ENCODE measurements around the gene EFCAB8.
"Not testable (repeated sequence)": the region's sequence is repeated elsewhere in the genome, so short reads cannot be mapped to it uniquely, and the experiment has no call there.

EFCAB8 gene

DNA sequence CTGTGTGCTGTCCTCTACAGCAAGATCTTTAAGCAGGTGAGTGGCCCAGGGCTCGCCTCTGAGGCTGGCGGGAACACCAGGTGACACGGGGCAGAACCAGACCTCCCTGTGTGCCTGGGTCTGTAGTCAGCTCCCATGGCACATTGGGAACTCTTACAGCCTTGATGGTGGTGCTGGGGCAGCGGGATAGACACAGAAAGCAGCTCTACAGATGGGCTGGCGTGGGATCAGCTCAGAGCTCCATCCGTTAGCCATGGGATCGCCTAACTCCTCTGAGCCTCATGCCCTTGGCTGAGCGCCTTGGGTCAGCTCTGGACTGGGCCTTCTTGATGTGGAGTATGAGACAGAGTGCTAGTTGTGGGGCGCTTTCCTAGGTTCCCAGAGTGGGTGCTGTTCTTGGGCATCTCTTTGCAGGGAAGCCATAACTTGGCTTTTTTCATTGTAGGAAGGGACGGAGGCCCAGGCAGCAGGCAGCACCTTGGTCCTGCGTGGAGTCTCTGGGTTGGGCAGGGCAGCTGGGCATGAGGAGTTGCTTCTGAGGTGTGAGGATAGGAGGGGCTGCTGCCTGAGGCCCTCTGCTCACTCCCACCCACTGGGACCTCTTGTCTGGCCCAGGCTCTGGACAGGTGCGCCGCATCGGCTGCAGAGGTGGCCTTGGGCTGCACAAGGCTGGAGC is 51.3 kb downstream of the EFCAB8 start:
- no peak for DNase-seq (ENCODE audit: low read depth)

DNA sequence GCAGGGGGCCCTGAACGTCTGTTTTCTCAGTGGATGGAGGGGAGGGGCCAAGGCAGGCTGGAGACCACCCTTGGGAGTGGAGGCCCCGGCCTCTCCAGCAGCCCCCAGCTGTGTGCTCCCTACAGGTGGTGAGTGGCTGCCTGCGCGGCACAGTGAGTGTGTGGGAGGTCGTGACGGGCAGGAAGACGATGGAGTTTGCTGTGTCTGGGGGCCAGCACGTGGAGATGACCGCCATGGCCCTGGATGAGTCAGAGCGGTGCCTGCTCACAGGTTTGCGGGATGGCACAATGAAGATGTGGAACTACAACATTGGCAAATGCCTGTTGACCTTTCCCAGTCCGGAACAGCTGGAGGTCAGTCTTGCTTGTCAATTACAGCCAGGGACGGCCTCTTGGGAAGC is 52.6 kb downstream of the EFCAB8 start:
- DNase-seq (ENCODE audit: low read depth): no peak

DNA sequence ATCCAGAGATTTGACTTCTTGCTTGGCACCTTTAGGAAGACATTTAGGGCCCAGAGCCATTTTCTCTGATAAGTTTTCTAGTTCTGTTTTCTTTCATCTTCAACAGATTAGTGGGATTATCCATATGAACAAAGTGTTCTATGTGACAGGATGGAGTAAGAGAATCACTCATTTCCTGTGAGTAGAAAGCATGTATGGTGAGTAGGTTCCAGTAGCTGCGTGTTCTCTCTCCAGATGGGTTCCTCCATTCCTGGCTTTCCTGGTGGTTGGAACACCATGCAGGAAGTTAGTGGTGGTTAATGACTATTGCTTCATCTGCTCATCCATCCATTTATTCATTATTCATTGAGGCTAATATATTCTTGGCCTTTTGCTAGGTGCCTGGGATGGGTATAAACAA is 54.0 kb downstream of the EFCAB8 start:
- DNase-seq (ENCODE audit: low read depth): no peak

- no peak for DNase-seq (ENCODE audit: low read depth)
Measured at GRCh38 chr20:32914031-32914430, 55.3 kb downstream of the EFCAB8 start.

DNA sequence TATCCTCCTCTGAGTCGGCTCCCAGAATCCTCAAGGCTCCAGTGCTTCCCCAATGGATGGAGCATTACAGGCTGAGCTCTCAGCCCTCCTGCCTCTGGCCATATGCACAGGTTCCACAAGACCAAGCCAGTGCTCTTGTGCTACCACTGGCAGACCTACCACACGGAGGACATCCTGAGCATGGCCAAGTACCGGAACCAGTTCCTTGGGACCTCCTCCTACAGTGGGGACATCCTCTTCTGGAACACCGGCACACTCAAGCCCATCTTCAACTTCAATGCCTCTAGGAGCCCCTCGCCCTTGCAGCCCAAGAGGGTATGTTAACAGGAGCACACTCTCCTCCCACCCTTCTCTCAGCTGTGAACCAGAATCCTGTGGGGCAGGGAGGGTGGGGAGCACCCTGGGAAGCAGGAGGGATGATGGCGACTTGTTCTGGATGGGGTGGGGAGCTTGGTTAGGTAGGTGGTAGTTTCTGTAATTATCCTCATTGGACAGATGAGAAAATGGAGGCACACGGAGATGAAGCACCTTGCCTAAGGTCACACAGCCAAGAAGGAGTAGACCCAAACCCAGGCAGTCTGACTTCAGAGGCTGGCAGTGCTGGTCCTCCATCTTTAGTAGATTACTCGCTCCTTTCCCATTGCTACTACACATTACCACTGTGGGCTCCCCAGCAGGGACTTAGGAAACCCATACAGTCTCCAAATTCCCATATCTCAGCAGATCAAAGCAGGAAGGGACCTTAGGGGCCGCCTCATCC is 58.6 kb downstream of the EFCAB8 start:
- DNase-seq (ENCODE audit: low read depth): no peak

DNA sequence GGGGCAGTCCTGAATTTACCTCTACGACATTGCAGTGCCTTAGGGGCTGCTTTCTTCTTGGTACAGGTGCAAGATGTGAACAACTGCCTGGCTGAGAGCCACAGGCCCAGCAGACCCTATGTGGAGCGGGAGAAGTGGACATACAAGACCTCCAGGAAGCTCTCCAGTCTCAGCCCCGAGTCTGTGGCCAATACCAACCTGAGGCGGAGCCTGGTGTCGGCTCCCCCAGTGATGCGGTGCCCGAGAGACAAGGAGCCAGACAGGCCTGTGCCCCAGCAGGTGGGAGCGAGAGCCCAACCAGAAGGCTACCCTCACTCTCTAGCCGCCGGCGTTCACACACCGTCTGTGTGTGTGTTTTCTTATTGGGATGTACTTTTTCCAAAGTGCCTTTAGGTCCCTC is 59.6 kb downstream of the EFCAB8 start:
- no peak for DNase-seq (ENCODE audit: low read depth)

- DNase-seq (ENCODE audit: low read depth): no peak
Measured at GRCh38 chr20:32918751-32919150, 60.0 kb downstream of the EFCAB8 start.

GRCh38 chr20:32920066-32920465 is 61.3 kb downstream of the EFCAB8 start:
- no peak for DNase-seq (ENCODE audit: low read depth)

- no peak for DNase-seq (ENCODE audit: low read depth)
Measured at GRCh38 chr20:32920530-32921298, 62.0 kb downstream of the EFCAB8 start.

GRCh38 chr20:32922466-32922865 is 63.7 kb downstream of the EFCAB8 start:
- no peak for DNase-seq (ENCODE audit: low read depth)

DNA sequence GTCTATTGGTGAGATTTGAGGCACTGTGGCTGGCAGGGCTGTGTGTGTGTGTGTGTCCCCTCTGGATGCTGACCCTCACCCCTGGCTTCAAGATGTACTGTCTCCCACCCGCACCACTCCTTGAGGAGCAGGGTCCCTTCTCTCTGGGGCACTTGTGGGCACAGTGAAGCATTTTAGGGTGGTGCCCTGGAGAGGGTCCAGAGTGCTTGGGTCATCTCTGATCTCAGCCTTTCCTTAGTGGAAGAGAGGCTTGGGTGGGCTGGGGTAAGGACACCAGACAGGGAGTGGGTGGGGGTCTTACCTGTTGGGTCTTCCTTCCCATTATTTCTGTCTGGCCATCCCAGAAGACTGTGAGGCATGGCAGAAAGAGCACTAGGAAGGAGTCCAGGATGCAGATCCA is 66.1 kb downstream of the EFCAB8 start:
- DNase-seq (ENCODE audit: low read depth): no peak

- DNase-seq (ENCODE audit: low read depth): no peak
Measured at GRCh38 chr20:32925481-32926196, 66.9 kb downstream of the EFCAB8 start.

- no peak for DNase-seq (ENCODE audit: low read depth)
Measured at GRCh38 chr20:32929162-32929561, 70.4 kb downstream of the EFCAB8 start.

DNA sequence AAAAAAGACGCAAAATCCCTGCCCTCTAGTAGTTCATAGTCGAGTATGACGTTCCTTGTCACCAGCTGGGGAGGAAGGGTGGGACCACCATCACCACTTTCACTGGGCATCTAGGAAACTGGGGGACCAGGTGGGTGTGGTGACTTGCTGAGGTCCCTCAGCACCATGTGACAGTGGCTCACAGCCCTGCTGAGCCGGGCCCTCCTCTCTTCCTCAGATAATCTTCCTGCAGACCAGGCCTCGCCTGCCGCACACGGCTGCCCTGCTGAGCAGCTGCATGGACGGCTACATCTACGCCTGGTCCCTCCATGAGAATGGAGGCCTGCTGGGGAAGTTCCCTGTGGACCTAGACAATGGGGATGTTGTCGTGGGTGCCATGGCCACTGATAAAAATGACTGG is 71.5 kb downstream of the EFCAB8 start:
- DNase-seq (ENCODE audit: low read depth): no peak

DNA sequence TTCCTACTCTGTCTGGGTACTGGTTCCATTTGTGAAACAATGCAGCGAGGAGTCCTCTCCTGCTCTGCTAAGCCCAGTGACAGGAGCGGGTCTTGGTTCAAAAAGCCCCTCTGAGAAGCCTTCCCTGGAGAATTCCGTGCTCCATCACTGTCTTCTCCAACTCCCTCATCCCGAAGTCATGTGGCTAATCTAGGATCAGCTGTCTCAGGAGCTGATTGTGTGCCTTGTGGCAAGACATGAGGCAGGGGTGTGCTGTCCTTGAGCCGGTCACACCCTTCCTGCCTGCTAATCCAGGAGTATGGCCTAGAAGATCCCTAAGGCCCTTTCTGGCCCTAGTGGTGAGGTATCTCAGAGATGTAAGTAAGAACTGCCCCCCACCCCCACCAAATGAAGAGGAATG is 72.0 kb downstream of the EFCAB8 start:
- no peak for DNase-seq (ENCODE audit: low read depth)

DNA sequence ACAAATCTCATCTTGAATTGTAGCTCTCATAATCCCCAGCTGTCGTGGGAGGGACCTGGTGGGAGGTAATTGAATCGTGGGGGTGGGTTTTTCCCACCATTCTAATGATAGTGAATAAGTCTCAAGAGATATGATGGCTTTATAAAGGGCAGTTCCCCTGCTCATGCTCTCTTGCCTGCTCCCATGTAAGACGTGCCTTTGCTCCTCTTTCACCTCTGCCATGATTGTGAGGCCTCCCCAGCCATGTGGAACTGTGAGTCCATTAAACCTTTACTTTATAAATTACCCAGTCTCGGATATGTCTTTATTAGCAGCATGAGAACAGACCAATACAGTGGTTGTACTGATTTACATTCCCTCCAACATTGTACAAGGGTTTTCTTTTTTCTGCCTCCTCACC is 75.9 kb downstream of the EFCAB8 start:
- no peak for DNase-seq (ENCODE audit: low read depth)

DNA sequence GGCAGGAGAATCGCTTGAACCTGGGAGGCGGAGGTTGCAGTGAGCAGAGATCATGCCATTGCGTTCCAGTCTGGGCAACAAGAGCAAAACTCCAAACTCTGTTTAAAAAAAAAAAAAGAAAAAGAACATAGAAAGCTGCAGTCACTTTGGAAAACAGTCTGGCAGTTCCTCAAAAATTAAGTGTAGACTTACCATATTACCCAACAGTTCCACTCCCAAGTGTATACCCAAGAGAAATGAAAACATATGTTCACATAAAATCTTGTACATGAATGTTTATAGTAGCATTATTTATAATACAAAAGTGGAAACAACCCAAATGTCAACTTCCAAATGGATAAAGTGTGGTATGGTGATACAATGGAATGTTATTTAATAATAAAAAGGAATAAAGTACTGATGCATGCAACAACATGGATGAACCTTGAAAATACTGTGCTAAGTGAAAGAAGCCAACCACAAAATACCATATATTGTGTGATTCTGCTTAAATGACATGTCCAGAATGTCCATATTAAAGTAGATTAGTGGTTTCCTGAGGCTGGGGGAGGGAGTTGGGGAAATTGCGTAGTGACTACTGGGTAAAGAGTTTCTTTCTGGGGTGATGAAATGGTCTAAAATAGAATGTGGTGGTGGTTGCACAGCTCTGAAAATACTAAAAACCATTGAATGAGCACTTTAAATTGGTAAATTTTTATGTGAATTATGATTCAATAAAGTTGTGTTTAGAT is 82.6 kb downstream of the EFCAB8 start:
- no peak for DNase-seq (ENCODE audit: low read depth)

GRCh38 chr20:32943490-32944052 is 84.8 kb downstream of the EFCAB8 start:
- no peak for DNase-seq (ENCODE audit: low read depth)

DNA sequence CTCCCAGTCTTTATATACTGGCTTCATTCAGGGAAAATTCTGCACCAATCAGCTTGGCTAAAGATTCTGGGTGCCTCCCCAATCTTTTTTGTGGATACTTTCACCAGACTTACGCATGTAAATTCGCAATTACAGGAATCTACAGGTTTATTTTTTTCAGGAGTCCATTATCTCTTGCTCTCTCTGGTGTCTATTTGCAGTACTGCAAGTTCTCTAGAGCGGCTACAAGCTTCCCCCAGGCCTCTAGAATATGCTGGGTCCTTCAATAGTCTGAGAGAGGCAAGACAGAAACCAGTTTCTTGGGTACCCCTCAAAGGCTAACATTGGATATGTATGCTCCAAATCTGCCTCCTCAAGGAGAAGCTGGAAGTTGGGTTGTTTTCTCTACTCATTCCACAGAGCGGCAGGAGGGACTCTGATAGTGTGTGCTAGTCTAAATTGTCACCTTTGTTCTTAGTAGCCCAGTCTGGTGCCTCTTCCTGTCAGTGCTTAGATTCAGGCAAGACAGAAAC is 87.0 kb downstream of the EFCAB8 start:
- peak; percentile 6 for DNase-seq (ENCODE audit: low read depth)

DNA sequence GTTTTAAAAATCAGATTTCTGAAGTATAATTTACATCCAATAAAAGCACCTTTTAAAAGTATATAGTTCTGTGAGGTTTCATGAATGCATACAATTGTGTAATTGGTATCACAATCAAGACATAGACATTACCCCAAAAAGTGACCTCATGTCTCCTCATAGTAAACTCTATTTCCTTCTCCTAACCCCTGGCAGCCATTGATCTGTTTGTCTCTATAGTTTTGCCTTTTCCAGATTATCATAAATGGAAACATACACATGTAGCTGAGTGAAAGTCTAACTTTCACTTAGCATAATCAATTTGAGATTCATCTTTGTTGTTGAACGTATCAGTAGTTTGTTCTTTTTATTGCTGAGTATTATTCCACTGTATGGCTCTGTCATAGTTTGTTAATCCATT is 87.9 kb downstream of the EFCAB8 start:
- DNase-seq (ENCODE audit: low read depth): no peak

- DNase-seq (ENCODE audit: low read depth): not testable (repeated sequence)
Measured at GRCh38 chr20:32950539-32950938, 91.8 kb downstream of the EFCAB8 start.
